ENCODE data around the gene PARD3.

DNA sequence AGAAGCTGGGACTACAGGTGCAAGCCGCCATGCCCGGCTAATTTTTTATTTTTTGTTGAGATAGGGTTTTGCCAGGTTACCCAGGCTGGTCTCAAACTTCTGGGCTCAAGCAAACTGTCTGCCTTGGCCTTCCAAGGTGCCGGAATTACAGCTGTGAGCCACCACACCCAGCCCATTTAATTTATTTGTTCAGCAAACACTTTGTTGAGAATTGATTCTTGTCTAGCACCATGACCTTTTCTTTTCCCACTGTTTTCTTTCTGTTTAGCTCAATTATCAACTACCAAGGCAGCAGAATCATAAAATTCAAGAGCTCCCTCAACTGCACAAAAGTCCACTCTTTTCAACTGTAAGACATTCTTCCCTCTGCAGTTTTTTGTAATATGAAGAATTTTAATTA, 47.8 kb upstream of the PARD3 start:
- TF ChIP-seq, protein P1, sequence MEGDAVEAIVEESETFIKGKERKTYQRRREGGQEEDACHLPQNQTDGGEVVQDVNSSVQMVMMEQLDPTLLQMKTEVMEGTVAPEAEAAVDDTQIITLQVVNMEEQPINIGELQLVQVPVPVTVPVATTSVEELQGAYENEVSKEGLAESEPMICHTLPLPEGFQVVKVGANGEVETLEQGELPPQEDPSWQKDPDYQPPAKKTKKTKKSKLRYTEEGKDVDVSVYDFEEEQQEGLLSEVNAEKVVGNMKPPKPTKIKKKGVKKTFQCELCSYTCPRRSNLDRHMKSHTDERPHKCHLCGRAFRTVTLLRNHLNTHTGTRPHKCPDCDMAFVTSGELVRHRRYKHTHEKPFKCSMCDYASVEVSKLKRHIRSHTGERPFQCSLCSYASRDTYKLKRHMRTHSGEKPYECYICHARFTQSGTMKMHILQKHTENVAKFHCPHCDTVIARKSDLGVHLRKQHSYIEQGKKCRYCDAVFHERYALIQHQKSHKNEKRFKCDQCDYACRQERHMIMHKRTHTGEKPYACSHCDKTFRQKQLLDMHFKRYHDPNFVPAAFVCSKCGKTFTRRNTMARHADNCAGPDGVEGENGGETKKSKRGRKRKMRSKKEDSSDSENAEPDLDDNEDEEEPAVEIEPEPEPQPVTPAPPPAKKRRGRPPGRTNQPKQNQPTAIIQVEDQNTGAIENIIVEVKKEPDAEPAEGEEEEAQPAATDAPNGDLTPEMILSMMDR (IDR thresholded peaks at IDR 0.05) = no peak
- no peak for TF ChIP-seq EZH2 (IDR thresholded peaks at IDR 0.05)

Measured in neural progenitor cell (in vitro differentiated cells).